GM12872 (cell line): Measurements from ENCODE around the gene PDIK1L.

Source experiments
- TF ChIP-seq, protein P1 (sequence below): IDR thresholded peaks from 3 replicates; pipeline ENCODE4 v1.5.1; 2011; ENCODE audit warnings: low read depth, mild to moderate bottlenecking, low read length, moderate library complexity; ENCODE audit not compliant: insufficient read depth

PDIK1L gene

GRCh38 chr1:26155370-26156284 is 44.0 kb downstream of the PDIK1L start:
- TF ChIP-seq, protein P1, sequence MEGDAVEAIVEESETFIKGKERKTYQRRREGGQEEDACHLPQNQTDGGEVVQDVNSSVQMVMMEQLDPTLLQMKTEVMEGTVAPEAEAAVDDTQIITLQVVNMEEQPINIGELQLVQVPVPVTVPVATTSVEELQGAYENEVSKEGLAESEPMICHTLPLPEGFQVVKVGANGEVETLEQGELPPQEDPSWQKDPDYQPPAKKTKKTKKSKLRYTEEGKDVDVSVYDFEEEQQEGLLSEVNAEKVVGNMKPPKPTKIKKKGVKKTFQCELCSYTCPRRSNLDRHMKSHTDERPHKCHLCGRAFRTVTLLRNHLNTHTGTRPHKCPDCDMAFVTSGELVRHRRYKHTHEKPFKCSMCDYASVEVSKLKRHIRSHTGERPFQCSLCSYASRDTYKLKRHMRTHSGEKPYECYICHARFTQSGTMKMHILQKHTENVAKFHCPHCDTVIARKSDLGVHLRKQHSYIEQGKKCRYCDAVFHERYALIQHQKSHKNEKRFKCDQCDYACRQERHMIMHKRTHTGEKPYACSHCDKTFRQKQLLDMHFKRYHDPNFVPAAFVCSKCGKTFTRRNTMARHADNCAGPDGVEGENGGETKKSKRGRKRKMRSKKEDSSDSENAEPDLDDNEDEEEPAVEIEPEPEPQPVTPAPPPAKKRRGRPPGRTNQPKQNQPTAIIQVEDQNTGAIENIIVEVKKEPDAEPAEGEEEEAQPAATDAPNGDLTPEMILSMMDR, result no peak

- TF ChIP-seq, protein P1, result no peak
Observed at GRCh38 chr1:26156285-26157038, 44.8 kb downstream of the PDIK1L start.

- TF ChIP-seq, protein P1, result no peak
Observed at GRCh38 chr1:26158271-26158907, 46.8 kb downstream of the PDIK1L start.

DNA sequence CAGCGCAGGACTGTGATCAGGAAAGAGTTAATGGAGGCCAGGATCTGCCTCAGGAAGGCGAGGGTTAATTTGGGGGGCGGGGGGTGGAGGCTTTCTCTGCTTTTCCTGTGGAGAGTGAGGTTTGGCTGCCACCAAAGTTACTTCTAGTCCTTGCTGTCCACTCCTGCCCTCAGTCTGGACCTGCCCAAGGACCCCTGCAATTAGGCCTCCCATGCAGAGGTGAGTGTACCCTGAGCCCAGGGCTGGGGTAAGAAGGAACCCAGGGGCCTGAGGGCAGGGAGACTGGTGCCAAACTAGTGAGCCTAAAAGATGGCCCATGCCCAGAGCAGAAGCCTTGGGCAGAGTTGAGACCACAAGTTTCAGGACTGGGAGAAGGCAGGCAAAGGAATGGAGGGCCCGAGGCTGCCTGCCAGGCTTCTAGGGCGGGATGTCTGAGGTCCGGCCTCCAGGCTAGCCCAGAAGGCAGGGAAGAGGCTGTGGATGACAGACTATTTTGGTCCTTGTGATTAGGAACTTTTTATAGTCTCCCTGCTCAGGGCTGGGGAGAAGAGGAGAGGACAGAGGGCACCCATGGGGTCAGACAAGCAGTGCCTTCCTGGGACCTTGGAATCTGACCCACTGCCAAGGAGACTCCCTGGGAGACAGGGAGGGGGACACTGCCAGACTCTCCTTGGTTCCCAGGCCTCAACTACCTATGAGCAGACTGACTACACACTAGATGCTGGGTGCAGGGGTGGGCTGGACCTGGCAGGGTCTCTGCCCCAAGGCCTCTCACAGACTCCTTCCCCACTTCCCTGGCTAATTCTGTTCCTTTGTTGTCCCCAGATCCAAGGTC is 47.5 kb downstream of the PDIK1L start, which contains the start of gene FAM110D:
TSS of gene FAM110D (plus strand) at position 172 of the 835 bp plus-strand sequence. CDS start 2,213 bp downstream, outside the sequence.
- TF ChIP-seq, protein P1, result no peak

DNA sequence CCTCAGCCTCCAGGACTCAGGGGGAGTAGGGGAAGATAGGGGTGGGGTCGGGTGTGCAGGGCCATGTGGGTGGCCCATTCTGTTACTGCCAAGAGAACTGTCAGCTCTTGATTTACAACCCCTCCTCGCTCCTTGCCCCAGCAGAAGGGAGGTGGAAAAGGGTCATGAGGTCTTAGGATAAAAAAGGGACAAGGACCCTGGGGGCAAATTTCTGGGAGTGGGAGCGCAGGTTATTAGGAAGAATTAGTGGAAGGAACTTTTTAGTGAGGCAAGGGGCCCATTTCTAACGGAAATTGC is 48.1 kb downstream of the PDIK1L start:
- TF ChIP-seq, protein P1, result no peak

DNA sequence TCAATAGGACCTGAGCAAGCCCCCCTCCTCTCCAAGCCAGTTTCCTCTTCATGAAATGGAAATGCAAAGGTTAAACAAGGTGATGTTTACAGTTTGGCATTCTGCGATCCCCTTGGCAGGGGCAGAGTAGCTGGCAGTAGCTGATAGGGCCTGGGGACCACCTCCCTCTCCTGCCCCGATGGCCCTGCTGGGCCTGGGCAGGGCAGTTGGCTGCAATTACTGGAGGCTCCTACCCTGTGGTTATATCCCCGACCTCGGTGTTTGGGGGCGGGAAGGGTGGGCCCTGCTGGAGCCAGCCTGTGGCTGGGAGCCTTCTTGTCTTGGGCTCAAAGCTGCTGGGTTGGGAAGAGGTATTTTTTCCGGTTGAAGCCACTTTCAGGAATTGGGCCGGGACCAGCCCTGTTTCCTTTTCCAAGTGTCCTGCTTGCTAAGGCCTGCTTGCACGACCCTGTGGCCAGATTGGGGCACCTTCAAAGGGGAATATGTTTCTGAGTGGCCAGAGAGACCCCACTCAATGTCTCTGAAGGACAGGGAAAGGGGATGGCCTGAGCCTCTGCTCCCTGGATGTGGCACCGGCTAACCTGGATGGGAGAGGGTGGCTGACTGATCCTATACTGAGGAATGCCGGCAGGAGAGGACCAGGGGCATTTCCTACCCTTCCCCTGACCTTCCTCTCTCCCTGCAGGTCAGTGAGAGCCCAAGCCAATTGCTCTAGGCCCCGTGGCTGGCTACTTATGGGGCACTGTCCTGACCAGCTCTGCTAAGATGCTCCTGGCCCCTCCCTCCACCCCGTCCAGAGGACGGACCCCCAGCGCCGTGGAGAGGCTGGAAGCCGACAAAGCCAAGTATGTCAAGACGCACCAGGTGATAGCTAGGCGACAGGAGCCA is 49.1 kb downstream of the PDIK1L start:
- TF ChIP-seq, protein P1, result no peak
